K562 (cell line): ENCODE data around the gene BGLAP. TPM values are rescaled to one million over a fixed set of nuclear protein-coding genes. Genes with fewer than 3 reads are reported as not detected.

Source experiments
- C11orf30 ChIP-seq: fragments of 450-650 bp; IDR thresholded peaks from 2 replicates; pipeline ENCODE4 v1.6.1; 2016; ENCODE audit warnings: low read depth, mild to moderate bottlenecking
- FOS ChIP-seq: IDR thresholded peaks from 3 replicates; pipeline ENCODE4 v1.6.1; 2011; ENCODE audit not compliant: insufficient read length; ENCODE audit errors: extremely low read depth
- MEF2A ChIP-seq: IDR thresholded peaks from 2 replicates; pipeline ENCODE4 v1.6.1; 2011; ENCODE audit warnings: low read depth, mild to moderate bottlenecking, low read length, moderate library complexity; ENCODE audit not compliant: control insufficient read depth
- RAD21 ChIP-seq, 2 experiments: fragments of 250-450 bp in 1 of 2; fragments of 450-650 bp in 1 of 2; sonication (Bioruptor Pico) in 1 of 2; formaldehyde crosslinking in 1 of 2; IDR thresholded peaks in 1 of 2; conservative IDR thresholded peaks in 1 of 2; 2 replicates each; pipeline versions ENCODE4 v1.4.0 to v1.8.0; 2020 to 2022; ENCODE audit warnings: mild to moderate bottlenecking in 2 of 2, moderate library complexity in 1 of 2
- TAF1 ChIP-seq: IDR thresholded peaks from 2 replicates; pipeline ENCODE4 v1.6.1; 2011; ENCODE audit warnings: mild to moderate bottlenecking, low read length, moderate library complexity; ENCODE audit not compliant: insufficient read depth, control insufficient read depth, severe bottlenecking; ENCODE audit errors: extremely low read depth
- ZC3H8 ChIP-seq: fragments of 450-650 bp; IDR thresholded peaks from 2 replicates; pipeline ENCODE4 v1.6.1; 2017
- ZNF318 ChIP-seq, 2 experiments: fragments of 450-650 bp; IDR thresholded peaks; 2 replicates each; pipeline ENCODE4 v1.6.1; 2016; ENCODE audit warnings: mild to moderate bottlenecking in 2 of 2, borderline replicate concordance in 1 of 2, low read depth in 1 of 2, moderate library complexity in 1 of 2
- polyA plus RNA-seq, 8 experiments: library from polyadenylated mRNA; depleted of rRNA in 4 of 8; stranded (reverse) in 5 of 8; unstranded in 3 of 8; fragments of >200 nt; fragmentation: Nextera tagmentation in 2 of 8; fragmentation: Illumina TruSeq in 1 of 8; extraction: Ambion mirVana in 2 of 8; extraction: Trizol in 1 of 8; gene quantifications; 2 replicates each; pipeline versions ENCODE4 v1.2.1 to v1.2.3, GENCODE V29; 2011 to 2014; ENCODE audit warnings: inconsistent platforms in 1 of 8, missing spikeins in 1 of 8
- total RNA-seq, 7 experiments: library from RNA; depleted of rRNA in 6 of 7; stranded (reverse); fragments of >200 nt in 6 of 7; fragmentation: Illumina TruSeq in 2 of 7; extraction: Trizol in 2 of 7; gene quantifications; 2 replicates each; pipeline versions ENCODE4 v1.2.1 to v1.2.3, GENCODE V29; 2011 to 2021; ENCODE audit warnings: low replicate concordance in 1 of 7
- TF ChIP-seq, protein P1 (sequence below): sonication (generic); formaldehyde crosslinking; IDR thresholded peaks from 2 replicates; pipeline ENCODE4 v1.8.0; 2022; ENCODE audit warnings: mild to moderate bottlenecking, low read depth, missing genetic modification reagents

The BGLAP gene
- total and polyA plus RNA-seq, 9 of the 15 experiments (the other 6 are each of a cell fraction or from before 2014, with no cell fraction given), result 0.15 to 1.4 (median 0.28) TPM; not detected in 3

DNA sequence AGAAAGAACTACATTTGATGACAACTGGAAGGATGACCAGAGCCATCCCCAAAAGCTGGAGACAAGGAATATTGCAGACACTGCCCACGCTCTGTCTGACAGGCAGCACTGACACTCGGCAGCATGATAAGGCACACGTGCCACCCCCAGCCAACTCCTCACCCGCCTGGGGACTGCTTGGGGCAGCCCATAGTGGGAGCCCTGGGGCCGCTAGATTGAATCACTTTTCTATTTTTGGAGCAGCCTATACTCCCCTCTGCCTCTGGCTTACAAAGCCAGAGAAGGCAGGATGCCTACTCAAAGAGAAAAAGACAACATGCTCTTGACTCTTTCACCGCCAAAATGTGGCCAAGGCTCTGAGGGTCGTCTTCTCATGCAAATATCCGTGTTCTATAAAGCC is 39.3 kb downstream of the BGLAP start (continued):
- TF ChIP-seq TAF1, result peak; percentile 34
- no peak for TF ChIP-seq C11orf30
- no peak for TF ChIP-seq FOS
- TF ChIP-seq RAD21 (CRISPR knock-in tag; conservative IDR thresholded peaks at IDR 0.05 in 1 of 2, IDR thresholded peaks at IDR 0.05 in 1 of 2), result 0 out of 4 replicates have a peak, but pooled peaks of 1 of the 2 experiments have one; percentile 6
- peak; percentile 99 for TF ChIP-seq MEF2A
- TF ChIP-seq, protein P1, sequence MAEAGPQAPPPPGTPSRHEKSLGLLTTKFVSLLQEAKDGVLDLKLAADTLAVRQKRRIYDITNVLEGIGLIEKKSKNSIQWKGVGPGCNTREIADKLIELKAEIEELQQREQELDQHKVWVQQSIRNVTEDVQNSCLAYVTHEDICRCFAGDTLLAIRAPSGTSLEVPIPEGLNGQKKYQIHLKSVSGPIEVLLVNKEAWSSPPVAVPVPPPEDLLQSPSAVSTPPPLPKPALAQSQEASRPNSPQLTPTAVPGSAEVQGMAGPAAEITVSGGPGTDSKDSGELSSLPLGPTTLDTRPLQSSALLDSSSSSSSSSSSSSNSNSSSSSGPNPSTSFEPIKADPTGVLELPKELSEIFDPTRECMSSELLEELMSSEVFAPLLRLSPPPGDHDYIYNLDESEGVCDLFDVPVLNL (CRISPR knock-in tag), result no peak
- no peak for TF ChIP-seq ZNF318 (IDR thresholded peaks at IDR 0.05; ENCODE audit: borderline replicate concordance in 1 of 2, low read depth in 1 of 2)
- no peak for TF ChIP-seq ZC3H8
